Measurements from ENCODE around the gene ATP1B3.

ATP1B3 gene

DNA sequence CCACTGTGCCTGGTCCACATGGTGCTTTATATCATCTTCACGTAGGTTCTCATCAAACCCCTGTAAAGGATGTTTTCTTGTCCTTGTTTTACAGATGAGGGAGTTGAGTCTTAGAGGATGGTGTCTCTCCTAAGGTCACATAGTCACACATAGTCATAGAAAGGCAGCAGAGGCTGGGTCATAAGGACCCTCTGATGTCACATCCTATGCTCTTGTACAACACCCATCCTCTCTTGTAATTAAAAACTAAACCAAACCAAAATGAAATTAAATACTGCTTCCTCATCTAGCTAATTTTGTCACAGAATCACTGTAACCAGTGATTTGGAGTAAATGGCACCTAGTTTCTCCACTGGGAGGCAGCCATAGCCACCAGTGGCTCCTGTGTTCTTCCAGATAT is 21.8 kb upstream of the ATP1B3 start:
- H3K4me3 ChIP-seq (ENCODE audit: low read depth, low read length) = no peak overlapping the region
- TF ChIP-seq POLR2A (IDR thresholded peaks at IDR 0.05; ENCODE audit: extremely low read depth, insufficient read length) = no peak
- TF ChIP-seq MYC (IDR thresholded peaks at IDR 0.05; ENCODE audit: low read depth, low read length) = no peak
- TF ChIP-seq, protein P1, sequence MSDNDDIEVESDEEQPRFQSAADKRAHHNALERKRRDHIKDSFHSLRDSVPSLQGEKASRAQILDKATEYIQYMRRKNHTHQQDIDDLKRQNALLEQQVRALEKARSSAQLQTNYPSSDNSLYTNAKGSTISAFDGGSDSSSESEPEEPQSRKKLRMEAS (IDR thresholded peaks at IDR 0.05; ENCODE audit: low read depth, low read length) = no peak
- TF ChIP-seq, protein P2, sequence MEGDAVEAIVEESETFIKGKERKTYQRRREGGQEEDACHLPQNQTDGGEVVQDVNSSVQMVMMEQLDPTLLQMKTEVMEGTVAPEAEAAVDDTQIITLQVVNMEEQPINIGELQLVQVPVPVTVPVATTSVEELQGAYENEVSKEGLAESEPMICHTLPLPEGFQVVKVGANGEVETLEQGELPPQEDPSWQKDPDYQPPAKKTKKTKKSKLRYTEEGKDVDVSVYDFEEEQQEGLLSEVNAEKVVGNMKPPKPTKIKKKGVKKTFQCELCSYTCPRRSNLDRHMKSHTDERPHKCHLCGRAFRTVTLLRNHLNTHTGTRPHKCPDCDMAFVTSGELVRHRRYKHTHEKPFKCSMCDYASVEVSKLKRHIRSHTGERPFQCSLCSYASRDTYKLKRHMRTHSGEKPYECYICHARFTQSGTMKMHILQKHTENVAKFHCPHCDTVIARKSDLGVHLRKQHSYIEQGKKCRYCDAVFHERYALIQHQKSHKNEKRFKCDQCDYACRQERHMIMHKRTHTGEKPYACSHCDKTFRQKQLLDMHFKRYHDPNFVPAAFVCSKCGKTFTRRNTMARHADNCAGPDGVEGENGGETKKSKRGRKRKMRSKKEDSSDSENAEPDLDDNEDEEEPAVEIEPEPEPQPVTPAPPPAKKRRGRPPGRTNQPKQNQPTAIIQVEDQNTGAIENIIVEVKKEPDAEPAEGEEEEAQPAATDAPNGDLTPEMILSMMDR (IDR thresholded peaks at IDR 0.05; ENCODE audit: low read depth, low read length) = no peak
- DNase-seq (ENCODE audit: low read depth) = no peak

GRCh38 chr3:141858312-141858711 is 18.1 kb upstream of the ATP1B3 start:
- TF ChIP-seq POLR2A (IDR thresholded peaks at IDR 0.05; ENCODE audit: extremely low read depth, insufficient read length) = no peak
- TF ChIP-seq MYC (IDR thresholded peaks at IDR 0.05; ENCODE audit: low read depth, low read length) = no peak
- TF ChIP-seq, protein P2 (IDR thresholded peaks at IDR 0.05; ENCODE audit: low read depth, low read length) = no peak
- TF ChIP-seq, protein P1 (IDR thresholded peaks at IDR 0.05; ENCODE audit: low read depth, low read length) = no peak
- no peak overlapping the region for H3K4me3 ChIP-seq (ENCODE audit: low read depth, low read length)
- DNase-seq (ENCODE audit: low read depth) = no peak

- TF ChIP-seq POLR2A (IDR thresholded peaks at IDR 0.05; ENCODE audit: extremely low read depth, insufficient read length) = no peak
- TF ChIP-seq, protein P1 (IDR thresholded peaks at IDR 0.05; ENCODE audit: low read depth, low read length) = no peak
- TF ChIP-seq, protein P2 (IDR thresholded peaks at IDR 0.05; ENCODE audit: low read depth, low read length) = no peak
- no peak for TF ChIP-seq MYC (IDR thresholded peaks at IDR 0.05; ENCODE audit: low read depth, low read length)
- no peak overlapping the region for H3K4me3 ChIP-seq (ENCODE audit: low read depth, low read length)
- no peak for DNase-seq (ENCODE audit: low read depth)
Measured at GRCh38 chr3:141859651-141860050, 16.8 kb upstream of the ATP1B3 start.

DNA sequence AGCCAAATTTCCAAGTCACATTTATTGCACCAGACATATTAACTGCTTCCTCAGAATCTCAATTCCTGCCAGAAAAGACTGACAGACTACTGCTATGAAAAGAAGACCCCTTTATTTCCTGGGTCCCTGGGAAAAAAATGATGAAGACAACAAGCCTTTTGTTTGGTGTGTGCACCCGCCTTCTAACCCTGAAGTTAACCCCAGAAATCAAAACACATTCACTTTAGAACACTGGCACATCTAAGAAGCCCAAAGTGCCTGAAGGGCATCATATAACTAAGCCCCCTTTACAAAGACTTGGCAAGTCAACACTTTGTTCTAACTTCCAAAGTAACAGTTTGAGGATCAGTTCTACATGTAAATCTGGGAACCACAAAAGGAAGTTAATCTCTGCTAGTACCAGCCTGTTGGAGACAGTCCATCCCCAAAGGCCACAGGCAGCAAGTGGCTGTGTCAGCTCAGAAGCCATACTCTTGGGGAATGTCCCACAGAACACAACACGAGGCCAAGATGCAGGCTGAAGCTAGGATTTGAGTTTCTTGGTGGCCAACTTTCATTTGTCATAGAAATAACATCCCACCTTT is 16.3 kb upstream of the ATP1B3 start:
- TF ChIP-seq, protein P1 (IDR thresholded peaks at IDR 0.05; ENCODE audit: low read depth, low read length) = no peak
- DNase-seq (ENCODE audit: low read depth) = no peak
- no peak overlapping the region for H3K4me3 ChIP-seq (ENCODE audit: low read depth, low read length)

DNA sequence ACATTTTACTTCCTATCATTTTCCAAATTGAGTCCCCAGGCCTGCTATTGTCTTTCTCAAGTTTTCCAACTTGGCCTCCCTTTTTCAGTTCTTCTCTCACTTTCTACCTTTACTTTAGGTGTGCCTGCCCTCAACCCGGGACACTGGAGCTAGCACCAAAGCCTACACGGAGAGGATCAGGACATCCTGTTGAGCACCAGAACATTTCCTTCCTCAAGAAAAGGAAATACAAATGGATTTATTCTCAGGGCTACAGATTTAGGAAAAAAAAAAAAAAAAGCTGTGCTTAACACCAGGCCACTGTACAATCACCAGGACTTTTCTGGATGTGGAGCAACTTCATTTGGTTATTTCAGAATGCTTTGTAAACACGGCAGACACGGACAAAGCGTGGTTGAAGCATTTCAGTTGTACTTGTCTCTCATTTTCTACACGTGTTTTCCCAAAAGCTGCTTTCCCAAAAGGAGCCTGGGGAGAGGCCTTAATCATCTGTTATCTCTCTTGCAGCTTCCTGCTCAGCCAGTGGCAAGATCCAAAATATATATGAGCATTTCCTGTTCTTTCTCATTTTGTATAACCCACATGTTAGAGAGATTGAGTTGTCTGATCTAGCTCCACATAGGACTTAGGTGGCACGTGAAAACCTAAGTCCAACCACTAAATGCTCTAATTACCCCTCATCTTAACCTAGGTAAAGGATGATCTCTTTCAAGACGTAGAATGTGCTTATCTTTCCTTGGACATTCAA is 15.5 kb upstream of the ATP1B3 start:
- H3K4me3 ChIP-seq (ENCODE audit: low read depth, low read length) = no peak overlapping the region
- no peak for TF ChIP-seq MYC (IDR thresholded peaks at IDR 0.05; ENCODE audit: low read depth, low read length)
- no peak for TF ChIP-seq POLR2A (IDR thresholded peaks at IDR 0.05; ENCODE audit: extremely low read depth, insufficient read length)
- TF ChIP-seq, protein P2 (IDR thresholded peaks at IDR 0.05; ENCODE audit: low read depth, low read length) = no peak
- TF ChIP-seq, protein P1 (IDR thresholded peaks at IDR 0.05; ENCODE audit: low read depth, low read length) = no peak
- DNase-seq (ENCODE audit: low read depth) = no peak

DNA sequence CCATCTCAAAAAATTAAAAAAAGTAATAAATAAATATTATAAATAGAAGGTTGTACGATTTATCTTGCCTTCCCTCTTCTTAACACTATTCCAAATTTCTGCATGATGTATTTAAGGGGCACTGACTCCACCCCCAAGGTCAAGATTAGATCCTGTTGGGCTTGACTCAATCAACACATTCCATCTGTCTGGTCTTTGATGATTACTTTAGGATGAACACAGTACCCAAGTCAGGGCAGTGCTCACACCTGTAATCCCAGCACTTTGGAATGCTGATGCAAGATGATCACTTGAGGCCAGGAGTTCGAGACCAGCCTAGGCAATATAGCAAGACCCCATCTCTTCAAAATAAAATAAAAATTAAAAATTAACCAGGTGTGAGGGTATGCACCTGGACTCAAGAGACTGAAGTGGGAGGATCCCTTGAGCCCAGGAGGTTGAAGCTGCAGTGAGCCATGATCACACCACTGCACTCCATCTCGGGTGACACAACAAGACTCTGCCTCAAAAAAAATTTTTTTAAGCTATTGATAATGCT is 14.1 kb upstream of the ATP1B3 start:
- TF ChIP-seq POLR2A (IDR thresholded peaks at IDR 0.05; ENCODE audit: extremely low read depth, insufficient read length) = no peak
- TF ChIP-seq, protein P1 (IDR thresholded peaks at IDR 0.05; ENCODE audit: low read depth, low read length) = no peak
- TF ChIP-seq MYC (IDR thresholded peaks at IDR 0.05; ENCODE audit: low read depth, low read length) = no peak
- TF ChIP-seq, protein P2 (IDR thresholded peaks at IDR 0.05; ENCODE audit: low read depth, low read length) = no peak

More for the DNA sequence above, 14.1 kb upstream of the ATP1B3 start:
- H3K4me3 ChIP-seq (ENCODE audit: low read depth, low read length) = no peak overlapping the region
- DNase-seq (ENCODE audit: low read depth) = no peak
